ENCODE measurements around the gene WDR64.

WDR64 gene

DNA sequence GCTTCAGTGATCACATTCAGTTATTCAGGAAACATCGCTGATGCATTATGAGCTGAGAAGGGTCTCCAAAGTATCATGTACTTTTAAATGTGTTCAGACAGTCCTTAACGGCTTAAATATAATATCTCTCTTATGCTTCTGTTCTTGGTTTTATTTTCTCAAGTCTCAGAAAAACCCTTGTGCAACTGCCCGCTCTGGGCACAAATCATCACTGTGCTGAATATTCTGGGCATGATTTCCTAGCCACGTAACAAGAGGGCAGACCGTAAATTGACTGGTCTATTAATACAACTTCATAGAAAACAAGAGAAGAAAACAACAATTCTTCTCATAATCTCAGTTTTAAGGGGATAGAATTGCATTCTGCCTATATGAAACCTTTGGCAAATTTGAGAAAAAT, 99.4 kb downstream of the WDR64 start:
- Histone ChIP-seq H3K27ac (ENCODE audit: low read depth, low read length) (no peak overlapping the region), H2AK5ac (ENCODE audit: low read length) (no peak overlapping the region), H3K14ac (ENCODE audit: low read length) (no peak overlapping the region), H3K4me2 (ENCODE audit: low read length) (no peak overlapping the region), H2AFZ (ENCODE audit: insufficient read depth, low read length, poor library complexity) (no peak overlapping the region), H3K9me3 (ENCODE audit: insufficient read depth, low read depth, low read length) (no peaks in the 10 kb centered on the region), H3K23ac (ENCODE audit: low read length) (no peak overlapping the region), H4K12ac (ENCODE audit: low read depth, low read length) (no peak overlapping the region), H2BK12ac (ENCODE audit: low read length) (no peak overlapping the region), H3K4me3 (ENCODE audit: low read depth, low read length) (no peak overlapping the region), H4K91ac (ENCODE audit: low read depth, low read length) (no peak overlapping the region), H3K79me2 (ENCODE audit: control insufficient read depth, insufficient read depth, low read length, poor library complexity) (no peaks in the 10 kb centered on the region), H3K4ac (ENCODE audit: low read depth, low read length) (no peak overlapping the region), H3K18ac (ENCODE audit: low read length) (no peak overlapping the region), H3K9ac (ENCODE audit: low read length) (no peak overlapping the region), H3K27me3 (ENCODE audit: insufficient read depth, low read length) (no peaks in the 10 kb centered on the region), H4K8ac (ENCODE audit: low read depth, low read length) (no peak overlapping the region), H3K4me1 (ENCODE audit: control insufficient read depth in 1 of 2, insufficient read depth in 2 of 2, low read length in 2 of 2) (peaks cover 5 to 7% of the 10 kb centered on the region in 2 experiments), H3K36me3 (ENCODE audit: control insufficient read depth in 1 of 2, insufficient read depth in 2 of 2, low read length in 2 of 2) (no peaks in the 10 kb centered on the region), H2BK5ac (ENCODE audit: low read depth, low read length, poor library complexity) (no peak overlapping the region), H3K79me1 (ENCODE audit: low read length) (no peaks in the 10 kb centered on the region), H2BK120ac (ENCODE audit: insufficient read depth, low read length, poor library complexity) (no peak overlapping the region)
- whole genome bisulfite sequencing (ENCODE audit: extremely low coverage, insufficient coverage, insufficient read length) = no CpG with 5 or more reads among the region's 5 CpGs
- peak in 1 of 2 donors; percentile 14 for DNase-seq

DNA sequence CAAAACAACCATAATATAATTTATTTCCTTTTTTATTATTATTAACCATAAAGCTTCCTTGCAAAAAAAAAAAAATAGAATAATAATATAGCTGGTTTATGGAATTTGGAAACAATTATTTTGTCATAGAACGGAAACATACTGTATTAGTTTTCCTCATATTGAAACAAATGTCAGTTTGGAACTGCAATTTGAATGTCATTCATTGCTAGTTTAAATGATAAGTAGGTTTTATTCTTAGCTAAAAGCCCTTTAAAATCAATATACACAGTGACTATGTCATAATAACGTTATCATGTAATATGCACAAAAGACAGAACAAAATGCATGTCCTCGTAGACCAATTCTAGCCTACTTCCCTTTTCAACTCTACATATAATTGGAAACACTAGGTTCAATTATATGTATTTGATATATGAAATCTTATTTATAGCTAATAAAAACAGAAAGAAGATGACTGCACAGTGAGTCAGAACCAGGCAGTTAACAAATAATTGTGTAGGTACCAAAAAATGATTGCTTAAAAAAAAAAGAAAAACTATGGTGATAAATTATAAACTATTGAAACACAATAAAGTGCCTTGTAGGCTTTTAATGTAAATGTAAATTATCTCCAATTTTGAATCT, 110.7 kb downstream of the WDR64 start:
- no peak overlapping the region for H4K12ac ChIP-seq (ENCODE audit: low read depth, low read length)
- H4K91ac ChIP-seq (ENCODE audit: low read depth, low read length) = no peak overlapping the region
- H3K27ac ChIP-seq (ENCODE audit: low read depth, low read length) = no peak overlapping the region
- H4K8ac ChIP-seq (ENCODE audit: low read depth, low read length) = no peak overlapping the region
- H3K4me2 ChIP-seq (ENCODE audit: low read length) = no peak overlapping the region
- no peak overlapping the region for H2BK120ac ChIP-seq (ENCODE audit: insufficient read depth, low read length, poor library complexity)
- no peak overlapping the region for H2BK12ac ChIP-seq (ENCODE audit: low read length)
- no peaks in the 10 kb centered on the region for H3K79me2 ChIP-seq (ENCODE audit: control insufficient read depth, insufficient read depth, low read length, poor library complexity)
- H2BK5ac ChIP-seq (ENCODE audit: low read depth, low read length, poor library complexity) = no peak overlapping the region
- H3K27me3 ChIP-seq (ENCODE audit: insufficient read depth, low read length) = no peaks in the 10 kb centered on the region
- no peak overlapping the region for H3K4me3 ChIP-seq (ENCODE audit: low read depth, low read length)
- no peak overlapping the region for H3K23ac ChIP-seq (ENCODE audit: low read length)
- H3K9me3 ChIP-seq (ENCODE audit: insufficient read depth, low read depth, low read length) = no peaks in the 10 kb centered on the region
- H3K9ac ChIP-seq (ENCODE audit: low read length) = no peak overlapping the region
- no peaks in the 10 kb centered on the region for H3K79me1 ChIP-seq (ENCODE audit: low read length)
- no peak overlapping the region for H3K14ac ChIP-seq (ENCODE audit: low read length)
- no peak overlapping the region for H3K4ac ChIP-seq (ENCODE audit: low read depth, low read length)
- no peak overlapping the region for H2AFZ ChIP-seq (ENCODE audit: insufficient read depth, low read length, poor library complexity)
- DNase-seq = no peak
- no peak overlapping the region for H2AK5ac ChIP-seq (ENCODE audit: low read length)
- H3K4me1 ChIP-seq (ENCODE audit: control insufficient read depth in 1 of 2, insufficient read depth in 2 of 2, low read length in 2 of 2) = no peaks in the 10 kb centered on the region
- WGBS (ENCODE audit: extremely low coverage, insufficient coverage, insufficient read length) = no CpG with 5 or more reads among the region's 3 CpGs
- no peaks in the 10 kb centered on the region for H3K36me3 ChIP-seq (ENCODE audit: control insufficient read depth in 1 of 2, insufficient read depth in 2 of 2, low read length in 2 of 2)
- H3K18ac ChIP-seq (ENCODE audit: low read length) = no peak overlapping the region

DNA sequence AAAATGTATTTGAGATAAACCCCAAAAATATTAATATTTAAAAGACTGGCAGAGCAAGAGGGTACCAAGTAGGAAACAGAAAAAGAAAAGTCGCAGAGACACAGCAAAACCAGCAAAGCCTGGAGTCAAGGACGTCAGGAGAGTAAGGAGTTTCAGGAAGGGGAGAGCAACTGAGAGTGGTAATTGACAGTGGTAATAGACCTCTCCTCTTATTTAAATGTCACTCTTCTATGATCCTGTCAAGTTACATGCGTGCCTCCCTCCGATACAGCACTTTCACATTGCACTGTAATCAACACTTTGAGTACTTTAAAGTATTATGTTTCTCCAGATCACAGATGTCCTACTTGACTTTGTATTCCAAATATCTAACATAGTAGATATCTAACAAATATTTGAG, 113.3 kb downstream of the WDR64 start:
- Histone ChIP-seq H3K27me3 (ENCODE audit: insufficient read depth, low read length) (no peaks in the 10 kb centered on the region), H3K23ac (ENCODE audit: low read length) (no peak overlapping the region), H3K9ac (ENCODE audit: low read length) (no peak overlapping the region), H3K4me1 (ENCODE audit: control insufficient read depth in 1 of 2, insufficient read depth in 2 of 2, low read length in 2 of 2) (no peaks in the 10 kb centered on the region), H4K8ac (ENCODE audit: low read depth, low read length) (no peak overlapping the region), H2AK5ac (ENCODE audit: low read length) (no peak overlapping the region), H2BK5ac (ENCODE audit: low read depth, low read length, poor library complexity) (no peak overlapping the region), H3K79me2 (ENCODE audit: control insufficient read depth, insufficient read depth, low read length, poor library complexity) (no peaks in the 10 kb centered on the region), H3K4me3 (ENCODE audit: low read depth, low read length) (no peak overlapping the region), H2BK120ac (ENCODE audit: insufficient read depth, low read length, poor library complexity) (no peak overlapping the region), H2BK12ac (ENCODE audit: low read length) (no peak overlapping the region), H3K4me2 (ENCODE audit: low read length) (no peak overlapping the region), H3K79me1 (ENCODE audit: low read length) (no peaks in the 10 kb centered on the region), H4K91ac (ENCODE audit: low read depth, low read length) (no peak overlapping the region), H2AFZ (ENCODE audit: insufficient read depth, low read length, poor library complexity) (no peak overlapping the region), H3K27ac (ENCODE audit: low read depth, low read length) (no peak overlapping the region), H3K9me3 (ENCODE audit: insufficient read depth, low read depth, low read length) (no peaks in the 10 kb centered on the region), H3K36me3 (ENCODE audit: control insufficient read depth in 1 of 2, insufficient read depth in 2 of 2, low read length in 2 of 2) (no peaks in the 10 kb centered on the region), H4K12ac (ENCODE audit: low read depth, low read length) (no peak overlapping the region), H3K14ac (ENCODE audit: low read length) (no peak overlapping the region), H3K4ac (ENCODE audit: low read depth, low read length) (no peak overlapping the region), H3K18ac (ENCODE audit: low read length) (no peak overlapping the region)
- no CpG with 5 or more reads among the region's 4 CpGs for WGBS (ENCODE audit: extremely low coverage, insufficient coverage, insufficient read length)
- DNase-seq = no peak

DNA sequence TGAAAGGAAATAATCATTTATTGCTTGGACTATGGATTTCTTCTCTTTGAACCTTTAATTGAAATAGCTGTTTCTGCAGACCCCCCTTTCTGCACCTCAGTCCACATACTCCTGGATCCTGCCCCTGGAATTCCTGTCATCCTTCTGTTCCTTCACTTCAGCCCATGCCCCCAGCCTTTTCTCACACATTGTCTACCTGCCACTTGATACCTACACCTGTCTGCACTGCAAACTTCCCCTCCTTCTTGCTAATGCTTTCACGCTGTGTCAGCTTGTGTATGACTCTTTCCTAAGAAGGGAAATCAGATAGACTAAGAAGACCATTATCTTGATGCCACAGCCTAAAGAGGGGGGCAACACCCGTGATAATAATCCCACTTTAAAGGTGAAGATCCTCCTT, 115.7 kb downstream of the WDR64 start:
- WGBS (ENCODE audit: extremely low coverage, insufficient coverage, insufficient read length) = no CpG with 5 or more reads among the region's 2 CpGs
- no peak for DNase-seq
- Histone ChIP-seq H2AK5ac (ENCODE audit: low read length) (no peak overlapping the region), H3K9me3 (ENCODE audit: insufficient read depth, low read depth, low read length) (no peaks in the 10 kb centered on the region), H3K9ac (ENCODE audit: low read length) (no peak overlapping the region), H3K4me3 (ENCODE audit: low read depth, low read length) (no peak overlapping the region), H3K4me1 (ENCODE audit: control insufficient read depth in 1 of 2, insufficient read depth in 2 of 2, low read length in 2 of 2) (peaks cover 0 to 2% of the 10 kb centered on the region in 2 experiments), H3K27ac (ENCODE audit: low read depth, low read length) (no peak overlapping the region), H3K23ac (ENCODE audit: low read length) (no peak overlapping the region), H2BK12ac (ENCODE audit: low read length) (no peak overlapping the region), H3K27me3 (ENCODE audit: insufficient read depth, low read length) (no peaks in the 10 kb centered on the region), H3K79me2 (ENCODE audit: control insufficient read depth, insufficient read depth, low read length, poor library complexity) (no peaks in the 10 kb centered on the region), H2BK120ac (ENCODE audit: insufficient read depth, low read length, poor library complexity) (no peak overlapping the region), H3K4me2 (ENCODE audit: low read length) (no peak overlapping the region), H2BK5ac (ENCODE audit: low read depth, low read length, poor library complexity) (no peak overlapping the region), H4K91ac (ENCODE audit: low read depth, low read length) (no peak overlapping the region), H3K18ac (ENCODE audit: low read length) (no peak overlapping the region), H4K12ac (ENCODE audit: low read depth, low read length) (no peak overlapping the region), H4K8ac (ENCODE audit: low read depth, low read length) (no peak overlapping the region), H3K4ac (ENCODE audit: low read depth, low read length) (no peak overlapping the region), H3K14ac (ENCODE audit: low read length) (no peak overlapping the region), H3K36me3 (ENCODE audit: control insufficient read depth in 1 of 2, insufficient read depth in 2 of 2, low read length in 2 of 2) (no peaks in the 10 kb centered on the region), H3K79me1 (ENCODE audit: low read length) (peaks cover 2% of the 10 kb centered on the region), H2AFZ (ENCODE audit: insufficient read depth, low read length, poor library complexity) (no peak overlapping the region)

All from trophoblast cell (in vitro differentiated cells and primary cell).